ENCODE results near the gene CAPSL.
A peak's percentile ranks its signal among the peaks of the same experiment; 100 is the strongest.
"Not testable (repeated sequence)": the region's sequence is repeated elsewhere in the genome, so short reads cannot be mapped to it uniquely, and the experiment has no call there.

CAPSL gene

GRCh38 chr5:35938568-35939227 is at the start of gene CAPSL:
TSS of gene CAPSL (minus strand) at chr5:35938622. CDS start at chr5:35921120, 17,502 bp downstream.
- DNase-seq, result peak; percentile 14

- DNase-seq, result no peak
These were observed 49.4 kb upstream of the CAPSL start for GRCh38 chr5:35987776-35988175.

DNA sequence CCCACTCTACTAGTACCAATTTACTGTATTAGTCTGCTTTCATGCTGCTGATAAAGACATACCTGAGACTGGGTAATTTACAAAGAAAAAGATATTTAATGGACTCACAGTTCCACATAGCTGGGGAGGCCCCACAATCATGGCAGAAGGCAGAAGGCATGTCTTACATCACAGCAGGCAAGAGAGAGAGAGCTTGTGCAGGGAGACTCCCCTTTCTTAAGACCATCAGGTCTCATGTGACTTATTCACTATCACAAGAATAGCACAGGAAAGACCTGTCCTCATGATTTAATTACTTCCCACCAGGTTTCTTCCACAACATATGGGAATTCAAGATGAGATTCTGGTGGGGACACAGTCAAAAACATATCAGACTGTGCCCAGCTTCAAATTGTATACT is 41.3 kb upstream of the CAPSL start:
- DNase-seq, result no peak

DNA sequence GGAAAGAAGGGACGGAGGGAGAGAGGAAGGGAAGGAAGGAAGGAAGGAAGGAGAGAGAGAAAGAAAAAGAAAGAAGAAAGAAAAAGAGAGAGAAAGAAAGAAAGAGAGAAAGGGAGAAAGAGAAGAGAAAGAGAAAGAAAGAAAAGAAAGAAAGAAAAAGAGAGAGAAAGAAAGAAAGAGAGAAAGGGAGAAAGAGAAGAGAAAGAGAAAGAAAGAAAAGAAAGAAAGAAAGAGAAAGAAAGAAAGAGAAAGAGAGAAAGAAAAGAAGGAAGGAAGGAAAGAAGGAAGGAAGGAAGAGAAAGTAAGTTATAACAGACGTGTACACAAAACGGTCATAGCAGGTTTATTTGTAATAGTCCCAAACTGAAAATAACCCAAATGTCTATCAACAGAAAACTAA is 38.4 kb upstream of the CAPSL start:
- DNase-seq, result not testable (repeated sequence)

- no peak for DNase-seq
These were observed 36.1 kb upstream of the CAPSL start for GRCh38 chr5:35974570-35974969.

- no peak for DNase-seq
These were observed 33.4 kb upstream of the CAPSL start for GRCh38 chr5:35971878-35972210.

GRCh38 chr5:35971186-35971877 is 32.9 kb upstream of the CAPSL start:
- no peak for DNase-seq

GRCh38 chr5:35963381-35963843 is 25.0 kb upstream of the CAPSL start:
- DNase-seq, result no peak

DNA sequence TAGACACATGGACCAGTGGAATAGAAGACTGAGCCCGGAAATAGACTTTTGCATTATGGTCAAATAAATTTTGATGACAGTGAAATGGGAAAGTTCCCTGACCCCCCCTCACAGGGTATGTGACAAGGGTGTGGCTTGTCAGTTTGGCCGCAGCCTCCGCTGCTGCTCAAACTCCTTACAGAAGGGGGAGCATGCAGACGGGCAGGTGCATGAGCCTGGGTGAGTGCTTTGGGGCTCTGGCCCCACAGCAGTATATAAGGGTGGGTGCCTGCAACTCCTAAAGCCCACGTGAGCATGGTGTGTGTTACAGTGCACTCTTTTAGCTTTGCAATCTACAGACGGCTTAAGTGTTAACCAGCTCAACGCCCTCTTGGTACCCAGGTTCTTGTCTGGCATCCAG is 21.9 kb upstream of the CAPSL start:
- no peak for DNase-seq

- DNase-seq, result no peak
These were observed 18.0 kb upstream of the CAPSL start for GRCh38 chr5:35956429-35956828.

GRCh38 chr5:35954175-35954574 is 15.8 kb upstream of the CAPSL start:
- no peak for DNase-seq

GRCh38 chr5:35947085-35947484 is 8.7 kb upstream of the CAPSL start:
- no peak for DNase-seq

DNA sequence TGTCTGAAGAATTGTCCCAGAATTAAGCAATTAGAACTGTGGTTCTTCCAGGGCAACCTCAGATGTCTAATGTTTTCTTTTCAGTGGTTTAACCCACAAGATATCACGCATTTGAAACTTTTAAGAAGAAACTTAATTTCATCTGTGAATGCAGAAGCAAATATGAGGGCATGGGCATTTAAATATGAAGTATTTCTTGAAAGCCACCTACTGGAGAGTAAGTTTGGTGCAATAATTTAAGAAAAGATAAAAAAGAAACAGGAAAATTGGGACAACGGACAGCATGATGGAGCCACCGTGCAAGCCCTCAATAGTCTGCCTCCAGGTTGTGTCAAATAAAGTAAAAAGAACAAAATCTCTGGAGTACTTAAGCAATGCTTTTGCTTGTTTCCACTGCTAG is 1.2 kb upstream of the CAPSL start:
- DNase-seq, result no peak

DNA sequence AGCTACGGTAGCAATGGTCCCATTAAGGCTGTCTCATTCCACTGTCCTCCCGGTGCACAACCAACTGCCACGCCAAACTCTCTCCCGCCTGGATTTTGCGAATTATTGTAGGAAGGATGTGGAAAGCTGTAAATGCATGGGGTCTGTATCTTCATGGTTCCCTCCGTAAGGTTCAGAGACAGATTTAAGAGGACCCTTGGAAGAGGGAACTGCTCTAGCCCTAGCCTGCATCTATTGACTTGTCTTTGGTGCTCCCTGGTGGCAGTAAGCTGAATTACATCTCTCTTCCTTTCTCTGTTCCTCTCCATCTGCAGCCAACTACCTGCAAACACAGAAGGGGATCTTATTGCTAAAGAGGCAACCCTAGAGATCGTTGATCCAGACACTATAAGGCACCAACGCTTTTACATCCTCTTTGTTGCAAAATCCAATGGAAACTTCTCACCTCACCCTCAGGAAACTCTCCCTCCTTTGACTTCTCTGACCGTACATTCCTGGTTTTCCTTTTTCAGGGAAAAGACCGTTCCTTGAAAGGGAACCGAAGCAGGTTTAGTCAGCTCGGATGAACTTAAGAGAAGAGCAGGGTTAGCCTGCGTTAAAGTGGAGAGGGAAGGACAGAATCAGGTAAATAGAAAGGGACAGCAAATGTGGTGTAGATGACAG is 11.9 kb downstream of the CAPSL start:
- DNase-seq, result peak; percentile 70

- peak; percentile 43 for DNase-seq
These were observed 13.3 kb downstream of the CAPSL start for GRCh38 chr5:35924950-35925722.

- no peak for DNase-seq
These were observed 14.1 kb downstream of the CAPSL start for GRCh38 chr5:35924122-35924949.

- DNase-seq, result no peak
These were observed 16.0 kb downstream of the CAPSL start for GRCh38 chr5:35922468-35922867.

- DNase-seq, result no peak
These were observed 16.5 kb downstream of the CAPSL start for GRCh38 chr5:35921930-35922329.

DNA sequence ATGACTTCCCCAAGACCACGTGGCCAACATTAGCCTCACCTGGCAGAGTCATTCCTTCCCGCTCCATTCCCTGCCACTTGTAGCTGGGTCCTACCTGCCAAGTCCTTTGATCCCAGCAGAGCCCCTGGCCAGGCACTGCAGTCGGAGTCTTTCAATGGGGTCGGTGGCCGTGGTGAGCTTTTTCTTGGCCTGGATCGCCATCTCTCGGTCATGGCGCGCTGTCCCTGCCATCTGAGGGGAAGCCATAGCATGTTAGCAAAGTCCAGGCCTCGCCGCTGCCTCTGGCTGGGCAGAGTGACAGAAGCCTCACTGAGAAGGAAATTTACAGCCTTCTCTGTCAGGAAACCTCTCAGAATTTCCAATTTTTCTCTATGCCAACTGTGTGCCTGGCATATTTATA is 17.5 kb downstream of the CAPSL start:
- DNase-seq, result no peak

DNA sequence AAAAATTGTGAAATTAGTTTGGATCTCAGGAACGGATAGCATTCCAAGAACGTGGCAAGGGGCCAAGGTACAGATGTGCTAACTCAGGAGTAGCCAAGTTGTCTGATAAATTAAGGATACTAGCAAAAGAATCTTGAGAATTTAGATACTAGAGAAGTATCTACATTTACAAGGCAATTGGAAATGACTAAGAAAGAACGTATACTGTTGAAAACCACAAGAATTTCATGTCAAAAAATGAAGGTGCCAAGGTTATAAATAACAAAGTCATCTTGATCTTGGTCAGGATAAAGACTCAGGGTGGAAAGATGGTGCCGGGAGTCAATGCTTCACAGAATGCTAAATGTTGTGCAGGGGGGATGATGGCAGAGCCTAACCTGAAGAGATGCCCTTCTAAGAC is 19.2 kb downstream of the CAPSL start:
- no peak for DNase-seq

DNA sequence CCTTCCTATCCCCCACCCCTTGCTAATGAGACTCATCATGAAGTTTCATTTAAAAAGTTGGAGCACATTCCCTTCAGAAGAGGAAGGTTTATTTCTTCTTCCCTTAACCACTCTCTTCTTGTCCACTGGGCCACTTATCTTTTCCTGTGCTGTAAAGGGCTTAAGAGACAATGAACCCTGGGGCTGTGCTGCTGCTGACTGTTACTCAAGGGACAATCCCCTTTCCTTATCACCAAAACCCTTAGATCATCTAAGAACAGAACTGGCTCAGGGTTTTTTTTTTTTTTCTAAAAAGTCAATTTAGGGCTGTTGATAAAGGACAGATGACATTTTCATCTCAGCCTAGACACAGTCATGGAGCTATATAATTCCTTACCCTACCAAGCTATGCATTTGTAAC is 29.6 kb downstream of the CAPSL start:
- DNase-seq, result no peak

- peak; percentile 34 for DNase-seq
These were observed 30.2 kb downstream of the CAPSL start for GRCh38 chr5:35908228-35908627.

Data from KG1 (cell line).